Activated CD8-positive, alpha-beta memory T cell treated with anti-CD3 and anti-CD28 coated beads for 1 hour (primary cell): ENCODE results near the gene CCHCR1.
A peak's percentile ranks its signal among the peaks of the same experiment; 100 is the strongest.

Source experiments
- DNase-seq, 2 donors: peaks; one replicate each; pipeline ENCODE4 v3.0.0-alpha.2; 2020; ENCODE audit warnings: low read depth in 1 of 2; ENCODE audit errors: extremely low read depth in 1 of 2

CCHCR1 gene

DNA sequence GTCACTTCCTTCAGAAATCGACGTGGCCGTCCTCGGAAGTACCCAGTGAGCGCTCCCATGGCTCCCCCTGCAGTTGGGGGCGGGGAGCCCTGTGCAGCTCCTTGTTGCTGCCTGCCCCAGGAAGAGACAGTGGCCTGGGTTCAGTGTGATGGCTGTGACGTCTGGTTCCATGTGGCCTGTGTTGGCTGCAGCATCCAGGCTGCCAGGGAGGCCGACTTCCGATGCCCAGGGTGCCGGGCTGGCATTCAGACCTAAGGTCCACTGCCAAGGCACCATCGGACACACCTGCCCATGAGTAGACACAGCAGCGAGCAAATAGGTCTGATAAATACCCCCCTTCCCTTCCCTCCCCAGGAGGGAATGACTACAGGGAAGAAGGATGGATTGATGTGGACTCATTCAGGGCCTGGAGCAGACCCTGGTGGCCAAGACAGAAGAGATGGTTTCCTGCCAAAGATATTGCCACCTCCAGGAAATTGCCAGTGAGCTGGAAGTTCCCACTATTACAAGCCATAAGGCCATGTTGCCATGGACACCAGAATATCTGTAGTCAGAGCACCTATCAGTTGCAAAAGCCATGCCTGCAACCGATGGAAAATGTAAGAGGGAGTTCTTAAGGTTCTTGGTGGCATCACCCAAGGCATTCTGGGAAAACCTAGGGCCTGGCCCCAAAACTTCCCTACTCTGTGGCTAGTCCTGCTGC lies 5.0 kb upstream of the CCHCR1 start:
- DNase-seq: no peak

DNA sequence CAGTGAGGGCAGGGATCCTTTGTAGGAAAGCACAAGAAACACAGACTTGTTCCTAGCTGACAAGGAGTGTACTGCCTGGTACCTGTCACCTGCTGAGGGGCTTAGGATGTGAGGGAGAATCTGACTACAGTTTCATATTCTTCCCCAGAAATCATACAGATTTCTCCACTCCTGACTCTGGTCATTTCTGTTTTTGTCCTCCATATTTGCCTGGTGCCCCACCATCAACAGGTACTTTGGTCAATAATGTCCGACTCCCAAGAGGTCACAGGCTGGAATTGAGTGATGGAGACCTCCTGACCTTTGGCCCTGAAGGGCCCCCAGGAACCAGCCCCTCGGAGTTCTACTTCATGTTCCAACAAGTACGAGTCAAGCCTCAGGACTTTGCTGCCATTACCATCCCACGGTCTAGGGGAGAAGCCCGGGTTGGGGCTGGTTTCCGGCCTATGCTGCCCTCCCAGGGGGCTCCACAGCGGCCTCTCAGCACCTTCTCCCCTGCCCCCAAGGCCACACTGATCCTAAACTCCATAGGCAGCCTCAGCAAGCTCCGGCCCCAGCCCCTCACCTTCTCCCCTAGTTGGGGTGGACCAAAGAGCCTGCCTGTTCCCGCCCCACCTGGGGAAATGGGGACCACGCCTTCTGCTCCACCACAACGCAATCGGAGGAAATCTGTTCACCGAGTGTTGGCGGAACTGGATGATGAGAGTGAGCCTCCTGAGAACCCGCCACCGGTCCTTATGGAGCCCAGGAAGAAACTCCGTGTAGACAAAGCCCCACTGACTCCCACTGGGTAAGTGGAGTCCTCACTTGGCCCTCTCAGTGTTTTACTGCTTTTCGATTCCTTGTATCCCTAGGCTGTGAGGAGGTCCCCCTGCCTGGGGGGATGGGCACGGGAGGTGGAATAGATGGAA lies 3.9 kb upstream of the CCHCR1 start:
- no peak for DNase-seq

DNA sequence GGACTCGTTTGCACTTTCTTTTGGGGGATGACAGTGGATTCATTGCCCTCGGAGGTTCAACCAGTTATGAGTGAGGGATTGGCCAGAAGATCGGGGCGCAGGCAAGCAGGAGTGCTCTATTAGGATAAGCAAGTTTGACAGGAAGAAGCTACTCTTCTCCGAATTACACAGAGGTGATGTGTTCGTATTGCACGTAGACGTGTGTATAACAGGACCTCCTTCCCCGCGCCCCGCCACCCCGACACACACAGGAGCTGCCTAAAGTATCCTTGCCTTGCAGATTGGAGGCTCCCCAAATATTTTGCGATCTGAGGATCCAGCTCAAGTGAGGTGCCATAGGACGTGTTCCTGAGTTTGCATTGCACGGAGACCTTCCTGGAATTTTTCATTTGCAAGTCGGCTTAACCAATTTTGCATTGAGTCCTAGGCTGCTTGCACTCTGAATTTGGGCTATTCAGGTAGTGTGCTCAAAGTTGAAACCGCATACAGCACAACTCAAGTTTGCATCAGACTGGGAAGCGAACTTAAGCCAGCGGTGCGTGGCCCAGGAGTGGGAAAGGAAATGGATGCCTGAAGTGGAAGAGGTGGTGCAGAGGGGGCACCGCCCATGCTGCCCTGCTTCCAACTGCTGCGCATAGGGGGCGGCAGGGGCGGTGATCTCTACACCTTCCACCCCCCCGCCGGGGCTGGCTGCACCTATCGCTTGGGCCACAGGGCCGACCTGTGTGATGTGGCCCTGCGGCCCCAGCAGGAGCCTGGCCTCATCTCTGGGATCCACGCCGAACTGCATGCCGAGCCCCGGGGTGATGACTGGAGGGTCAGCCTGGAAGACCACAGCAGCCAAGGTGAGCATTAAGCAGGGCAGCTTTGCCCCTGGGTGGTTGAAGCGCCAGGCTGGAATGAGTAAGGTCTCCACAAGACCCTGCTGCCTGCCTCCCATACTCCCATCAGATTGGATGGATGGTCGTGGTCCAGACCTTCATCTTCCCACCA lies 1.6 kb upstream of the CCHCR1 start:
- peak in 1 of 2 donors; percentile 5 for DNase-seq

DNA sequence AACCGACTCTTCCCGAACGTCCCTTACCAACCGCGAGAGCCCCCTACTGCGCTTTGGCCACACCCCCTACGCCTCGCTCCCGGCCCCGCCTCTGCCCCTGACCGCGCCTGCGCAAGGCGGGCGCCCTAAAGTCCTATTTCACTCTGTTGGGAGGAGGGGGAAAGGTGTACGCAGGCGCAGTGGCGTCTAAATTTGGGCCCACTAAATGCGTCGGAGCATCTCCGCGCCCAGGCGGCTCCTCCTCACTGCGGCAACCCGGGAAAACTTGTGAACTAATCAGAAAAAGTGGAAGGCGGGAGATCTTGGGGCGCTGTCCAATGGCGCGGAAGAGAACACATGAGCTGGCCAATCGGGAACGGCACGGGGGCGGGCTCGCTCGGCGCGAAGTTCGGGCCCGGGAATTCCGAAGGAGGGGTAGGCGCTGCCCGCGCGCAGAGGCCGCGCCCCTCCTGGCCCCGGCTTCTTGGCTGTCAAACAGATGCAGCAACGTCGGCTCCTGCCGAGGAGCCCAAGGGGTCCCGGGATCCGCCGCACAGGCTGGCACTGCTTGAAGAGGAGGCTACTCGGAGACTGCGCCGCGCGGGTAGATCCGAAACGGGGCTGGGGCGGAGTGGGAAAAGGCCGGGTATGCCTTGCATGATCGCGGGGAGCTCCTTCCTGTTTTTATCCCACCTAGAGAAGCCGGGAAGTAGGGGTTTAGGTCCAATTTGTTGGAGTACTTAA lies 699 bp upstream of the CCHCR1 start, which contains the start of gene TCF19:
Gene TCF19, plus strand, starts transcription at position 450 of the 723 bp plus-strand sequence. CDS start 881 bp downstream, outside the sequence.
- peak; percentile 98 to 99 for DNase-seq

DNA sequence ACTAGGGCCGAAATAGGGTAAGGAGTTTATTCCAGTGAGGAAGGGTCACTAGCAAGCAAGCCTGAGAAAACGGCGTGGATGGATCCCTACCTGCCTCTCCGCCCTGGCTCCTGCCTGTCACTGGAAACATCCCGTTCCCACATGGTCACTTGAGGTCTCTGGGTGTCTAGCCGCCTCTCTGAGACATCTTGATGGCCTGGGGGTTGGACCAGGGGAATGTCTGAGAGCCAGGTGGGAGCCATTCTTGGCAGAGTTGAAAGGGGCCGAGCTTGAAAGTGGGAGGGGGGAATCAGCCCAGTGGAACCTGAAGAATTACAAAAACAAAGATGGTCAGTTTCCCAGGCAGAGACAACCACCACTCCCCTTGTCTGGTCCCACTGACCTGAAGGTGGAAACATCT lies 961 bp downstream of the CCHCR1 start:
- no peak for DNase-seq

DNA sequence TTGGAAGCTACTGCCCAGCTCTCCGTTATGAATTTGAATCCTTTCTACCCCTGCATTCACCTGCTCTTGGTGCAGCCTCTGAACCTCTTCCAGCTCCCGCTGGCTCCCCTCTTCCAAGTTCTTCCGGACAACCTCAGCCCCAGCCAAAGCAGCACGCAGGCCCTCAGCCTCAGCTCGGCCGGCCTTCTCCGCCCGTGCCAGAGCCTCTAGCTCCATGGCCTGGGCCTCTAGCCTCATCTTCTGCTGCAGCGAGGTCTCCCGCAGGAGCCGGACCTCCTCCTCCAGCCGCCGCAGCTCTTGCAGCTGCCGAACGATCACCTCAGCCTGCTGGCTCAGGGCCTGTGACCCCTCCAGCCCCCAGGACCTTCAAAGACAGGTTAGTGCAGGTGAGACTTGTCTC lies 3.2 kb downstream of the CCHCR1 start:
- no peak for DNase-seq

DNA sequence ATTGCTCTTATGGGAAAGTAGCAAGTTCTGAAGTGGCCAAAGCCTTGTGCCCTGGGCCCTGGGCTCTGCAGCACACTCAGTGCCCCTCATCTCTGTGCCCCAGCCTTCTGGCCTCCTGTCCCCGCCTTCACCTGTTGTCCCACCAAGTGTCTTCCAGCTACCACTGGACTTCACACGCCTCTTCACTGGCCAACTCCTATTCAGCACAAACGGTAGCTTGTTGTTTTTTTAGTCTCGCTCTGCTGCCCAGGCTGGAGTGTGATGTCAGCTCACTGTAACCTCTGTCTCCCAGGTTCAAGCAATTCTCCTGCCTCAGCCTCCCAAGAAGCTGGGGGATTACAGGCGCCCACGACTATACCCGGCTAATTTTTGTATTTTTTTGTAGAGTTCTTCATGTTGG lies 4.8 kb downstream of the CCHCR1 start:
- DNase-seq: no peak

DNA sequence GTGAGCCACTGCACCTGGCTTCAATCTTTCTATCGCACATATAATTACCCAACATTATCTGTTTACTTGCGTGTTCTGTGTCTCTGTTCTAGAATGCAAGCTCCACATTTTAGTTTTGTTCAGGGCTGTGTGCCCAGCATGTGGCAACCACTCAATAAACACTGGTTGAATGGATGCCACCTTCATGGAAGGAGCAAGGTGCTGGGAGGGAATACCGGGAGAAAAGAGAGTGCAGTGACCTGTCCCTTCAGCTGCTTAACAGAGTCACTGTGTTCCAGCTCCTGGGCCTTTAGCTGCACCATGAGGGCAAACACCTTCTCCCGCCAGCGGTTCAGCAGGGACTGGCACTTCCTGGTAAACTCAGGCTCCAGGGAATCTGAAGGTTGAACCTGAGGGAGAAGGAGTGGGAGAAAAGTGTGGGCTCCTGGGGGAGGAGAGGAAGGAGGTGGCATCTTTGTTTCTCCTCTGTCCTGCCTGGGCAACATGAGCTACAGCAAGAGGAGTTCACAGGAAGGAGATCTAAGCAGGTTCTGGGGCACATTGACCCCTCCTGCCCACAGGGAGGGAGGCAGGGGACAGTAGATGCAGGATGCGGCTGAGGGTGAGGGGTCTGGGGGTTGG lies 7.7 kb downstream of the CCHCR1 start:
- DNase-seq: no peak

DNA sequence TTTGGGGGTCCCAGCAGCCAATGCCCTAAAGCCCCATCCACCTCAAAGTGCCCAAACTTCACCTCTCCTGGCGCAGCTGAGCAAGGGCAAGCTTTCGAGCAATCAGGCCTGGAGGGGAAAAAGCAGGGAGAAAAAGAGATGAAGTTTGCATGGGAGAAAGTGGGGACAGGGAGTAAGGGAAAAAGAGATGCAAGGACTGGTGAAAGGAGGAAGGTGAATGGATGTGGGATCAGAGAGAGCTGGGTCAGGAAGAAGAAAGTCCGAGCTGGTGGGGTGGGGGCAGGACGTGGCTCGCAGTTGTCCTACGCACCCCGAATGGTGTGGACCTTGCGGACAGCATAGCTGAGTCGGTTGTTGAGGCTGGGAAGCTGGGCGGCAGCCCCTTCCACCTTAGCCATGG lies 12.2 kb downstream of the CCHCR1 start:
- DNase-seq: no peak

DNA sequence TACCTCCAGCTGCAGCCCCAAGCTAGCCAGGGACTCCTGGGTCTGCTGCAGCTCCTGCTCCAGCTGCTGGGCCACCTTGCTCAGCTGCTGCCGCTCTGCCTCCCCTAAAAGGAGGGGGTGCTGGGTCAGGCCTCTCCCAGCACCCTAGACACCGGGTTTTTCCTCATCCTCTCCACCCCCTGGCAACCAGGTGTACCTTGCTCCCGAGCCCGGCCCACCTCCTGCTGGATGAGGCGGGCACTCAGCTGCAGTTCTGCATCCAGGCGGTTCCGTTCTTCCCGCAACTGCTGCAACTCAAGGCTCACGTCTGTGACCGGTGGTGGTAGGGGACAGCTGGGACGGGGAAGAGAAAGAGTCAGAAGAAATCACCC lies 12.6 kb downstream of the CCHCR1 start:
- no peak for DNase-seq

DNA sequence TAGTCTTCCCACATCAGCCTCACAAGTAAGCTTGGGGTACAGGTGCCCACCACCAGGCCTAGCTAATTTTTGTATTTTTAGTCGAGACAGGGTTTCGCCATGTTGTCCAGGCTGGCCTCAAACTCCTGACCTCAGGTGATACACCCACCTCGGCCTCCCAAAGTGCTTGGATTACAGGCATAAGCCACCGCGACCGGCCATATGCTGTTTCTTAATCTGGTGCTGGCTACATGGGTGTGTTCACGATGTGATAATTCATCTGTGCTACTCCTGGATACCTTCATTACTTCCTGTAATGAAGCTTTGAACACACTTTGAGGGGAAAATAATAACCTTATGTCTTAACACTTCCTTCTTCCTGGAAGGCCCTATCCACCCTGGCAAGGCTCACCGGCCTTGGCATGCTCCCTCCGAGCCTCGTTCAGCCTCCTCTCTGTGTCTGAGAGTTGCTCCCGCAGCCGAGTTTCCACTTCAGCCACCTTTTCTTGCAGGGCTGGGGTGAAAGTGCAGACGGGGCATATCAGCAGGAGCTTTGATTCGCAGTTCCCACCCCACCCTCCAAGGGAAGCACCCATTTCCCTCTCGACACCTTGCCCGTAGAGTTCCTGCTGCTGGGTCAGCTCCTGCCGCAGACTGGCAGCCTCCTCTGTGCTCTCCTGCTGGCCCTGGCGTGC lies 13.2 kb downstream of the CCHCR1 start:
- DNase-seq: no peak

DNA sequence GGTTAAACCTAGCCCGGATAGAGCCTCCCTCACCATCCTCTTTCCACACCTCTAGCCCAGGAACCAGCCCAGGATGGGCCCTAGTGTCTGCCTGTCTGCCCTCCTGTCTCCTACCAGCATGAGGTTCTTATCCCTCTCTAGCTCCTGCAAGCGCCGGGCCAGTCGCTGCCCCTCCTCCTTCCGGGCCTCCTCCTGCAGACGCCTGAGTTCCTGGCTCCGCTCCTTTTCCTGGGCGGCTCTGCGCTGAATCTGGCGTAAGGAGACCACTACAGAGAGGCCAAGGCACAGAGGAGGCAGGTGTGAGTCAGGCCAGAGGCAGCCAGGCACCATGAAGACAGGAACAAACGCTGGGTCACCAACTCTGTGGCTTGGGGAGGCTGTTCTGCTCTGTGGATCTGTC lies 14.5 kb downstream of the CCHCR1 start:
- no peak for DNase-seq

DNA sequence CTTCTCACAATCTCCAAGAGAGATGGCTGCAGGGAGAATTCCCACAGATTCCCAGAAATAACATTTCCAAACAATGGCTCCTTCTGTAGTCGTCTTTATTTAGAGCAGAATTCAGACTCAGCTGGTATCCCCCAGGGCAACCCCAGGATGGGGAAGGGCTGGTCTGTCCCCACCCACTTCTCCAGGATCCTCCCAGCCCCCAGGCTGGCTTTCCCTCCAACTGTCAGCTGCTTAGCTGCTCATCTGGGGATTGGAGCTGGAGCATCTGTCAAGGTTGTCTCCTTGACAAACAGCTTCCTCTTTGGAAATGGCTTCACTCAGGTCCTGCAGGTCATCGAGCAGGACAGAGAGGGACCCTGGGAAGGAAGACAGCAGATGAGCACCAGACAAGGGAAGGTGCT lies 15.2 kb downstream of the CCHCR1 start:
- DNase-seq: no peak

DNA sequence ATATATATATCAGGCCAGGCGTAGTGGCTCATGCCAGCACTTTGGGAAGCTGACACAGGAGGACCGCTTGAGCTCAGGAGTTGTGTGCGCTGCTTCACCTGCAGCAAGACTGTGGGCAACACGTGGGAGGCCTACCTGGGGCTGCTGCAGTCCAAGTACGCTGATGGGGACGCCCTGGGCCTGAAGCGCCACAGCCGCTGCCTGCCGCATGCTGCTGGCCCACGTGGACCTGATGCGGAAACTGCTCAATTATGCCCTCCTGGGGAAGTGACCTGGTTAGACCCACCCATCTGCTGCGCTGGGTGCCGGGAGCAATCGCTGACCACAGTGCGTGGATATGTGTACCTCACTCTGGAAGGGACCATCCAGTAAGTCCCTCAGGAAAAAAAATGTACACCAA lies 17.0 kb downstream of the CCHCR1 start:
- no peak for DNase-seq

DNA sequence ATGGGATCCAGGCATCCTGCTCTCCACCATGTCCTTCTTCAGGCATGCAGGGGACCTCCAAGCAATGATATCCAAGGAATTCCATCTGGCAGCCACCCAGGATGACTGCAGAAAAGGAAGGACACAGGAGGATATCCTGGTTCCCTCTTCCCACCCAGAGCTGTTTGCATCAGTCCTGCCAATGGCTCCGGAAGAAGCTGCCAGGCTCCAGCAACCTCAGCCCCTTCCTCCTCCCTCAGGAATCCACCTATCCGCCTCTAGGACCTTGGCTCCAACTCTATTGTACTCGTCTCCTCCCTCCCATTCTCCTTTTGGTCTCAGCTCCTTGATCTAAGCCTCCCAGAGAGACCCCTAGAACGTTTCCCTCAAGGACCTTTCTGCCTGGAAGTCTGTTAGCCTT lies 18.0 kb downstream of the CCHCR1 start:
- DNase-seq: no peak

DNA sequence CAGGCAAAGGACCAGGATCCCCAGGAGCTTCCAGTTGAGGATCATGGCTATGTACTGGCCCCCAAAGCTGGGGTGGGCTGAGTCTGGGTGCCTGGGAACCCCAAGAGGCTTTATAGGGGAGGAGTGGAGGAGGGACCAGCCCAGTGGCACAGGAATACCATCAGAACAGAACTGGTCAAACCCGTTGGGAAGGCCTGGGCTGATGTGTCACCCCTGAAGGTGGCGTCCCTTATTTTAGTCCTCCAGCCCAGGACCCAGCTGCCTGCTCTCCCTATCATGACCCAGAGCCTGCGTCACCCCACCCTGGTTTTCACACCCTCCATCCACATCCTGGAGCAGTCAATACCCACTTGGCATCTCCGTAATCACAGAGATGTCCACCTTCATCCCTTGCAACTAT lies 18.6 kb downstream of the CCHCR1 start, which contains the start of gene PSORS1C2:
Gene PSORS1C2, minus strand, starts transcription at position 85 of the 400 bp plus-strand sequence. Its CDS starts 40 bp downstream, at position 45.
- no peak for DNase-seq

DNA sequence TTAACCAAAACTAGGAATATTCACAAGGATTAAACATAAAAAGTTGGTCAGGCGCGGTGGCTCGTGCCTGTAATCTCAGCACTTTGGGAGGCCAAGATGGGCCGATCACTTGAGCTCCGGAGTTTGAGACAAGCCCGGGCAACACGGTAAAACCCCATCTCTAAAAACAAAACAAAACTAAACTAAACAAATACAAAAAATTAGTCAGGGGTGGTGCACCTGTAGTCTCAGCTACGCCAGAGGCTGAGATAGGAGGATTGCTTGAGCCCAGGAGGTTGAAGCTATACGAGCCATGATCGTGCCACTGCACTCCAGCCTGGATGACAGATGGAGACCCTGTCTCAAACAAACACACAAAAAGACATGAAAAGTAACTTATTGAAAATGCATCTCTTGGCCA lies 21.9 kb downstream of the CCHCR1 start:
- DNase-seq: no peak

DNA sequence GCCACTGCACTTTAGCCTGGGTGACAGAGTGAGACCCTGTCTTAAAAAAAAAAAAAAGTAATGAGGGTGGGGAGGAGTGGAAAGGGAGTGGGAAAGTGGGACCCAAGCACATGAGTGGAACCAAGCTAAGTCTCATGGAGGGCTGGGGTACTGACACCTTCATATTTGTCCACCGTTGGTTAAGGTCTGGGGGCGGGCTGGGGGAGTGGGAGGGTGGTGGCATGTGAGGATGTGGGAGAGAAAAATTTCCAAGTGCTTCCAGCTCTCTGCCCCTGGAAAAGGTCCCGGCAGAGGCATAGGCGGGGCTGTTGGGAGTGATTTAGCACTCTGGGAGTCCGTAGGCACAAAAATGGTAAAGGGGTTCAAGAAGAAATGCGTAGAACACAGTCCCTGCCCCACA lies 24.8 kb downstream of the CCHCR1 start:
- DNase-seq: no peak

DNA sequence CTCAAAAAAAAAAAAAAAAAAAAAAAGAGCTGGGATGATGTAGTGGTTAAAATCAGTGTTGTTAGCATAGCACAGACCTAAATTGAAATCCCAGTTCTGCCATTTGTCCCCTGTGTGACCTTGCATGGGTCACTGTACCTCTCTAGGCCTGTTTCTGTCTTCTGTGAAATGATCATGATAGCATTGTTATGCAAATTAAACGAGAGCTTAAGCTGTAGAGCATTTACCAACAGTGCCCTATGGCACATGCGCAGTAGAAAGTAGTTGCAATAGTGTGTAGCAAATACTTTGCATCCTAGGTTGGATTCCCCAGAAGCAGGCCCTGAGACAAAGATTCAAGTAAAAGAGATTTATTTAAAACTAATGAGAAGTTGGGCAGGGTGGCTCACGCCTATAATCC lies 26.0 kb downstream of the CCHCR1 start:
- DNase-seq: no peak
